Measurements from ENCODE around the gene NNMT.

GRCh38 chr11:114362958-114363357 lies 66.8 kb downstream of the NNMT start:
- TF ChIP-seq CTCF (IDR thresholded peaks at IDR 0.05) (no peak), POLR2A (IDR thresholded peaks at IDR 0.05) (no peak)

Measured in prostate gland (tissue), 2 donors.